OCI-LY3 (cell line): ENCODE results near the gene DNMT3A.

Source experiments
- H2AFZ ChIP-seq: fragments of 200-600, 300-600 bp; shearing (Covaris generic); 2 replicates; pipeline ENCODE4 v1.6.0; 2014; ENCODE audit warnings: antibody characterized with exemption, low read depth, low read length
- H3K27ac ChIP-seq: fragments of 200-600, 300-600 bp; sonication (generic); 2 replicates; pipeline ENCODE4 v1.5.1; 2014; ENCODE audit warnings: mild to moderate bottlenecking, low read length, moderate library complexity, mixed read lengths
- H3K27me3 ChIP-seq: fragments of 200-600, 300-600 bp; sonication (generic); 2 replicates; pipeline ENCODE4 v1.6.1; 2014; ENCODE audit warnings: low read depth, low read length, mixed read lengths
- H3K36me3 ChIP-seq: fragments of 200-600, 300-600 bp; sonication (generic); replicated peaks from 2 replicates; pipeline ENCODE3; 2014; ENCODE audit warnings: low read depth, low read length, mixed read lengths
- H3K4me1 ChIP-seq: fragments of 300-600, 200-600 bp; sonication (generic); 2 replicates; pipeline ENCODE4 v1.6.1; 2014; ENCODE audit warnings: low read length, mixed read lengths
- H3K4me2 ChIP-seq: fragments of 200-600, 300-600 bp; sonication (generic); 2 replicates; pipeline ENCODE4 v1.6.1; 2014; ENCODE audit warnings: low read length, mixed read lengths
- H3K4me3 ChIP-seq: fragments of 300-600, 200-600 bp; sonication (generic); 2 replicates; pipeline ENCODE4 v1.5.1; 2014; ENCODE audit warnings: antibody characterized with exemption, mild to moderate bottlenecking, low read length, moderate library complexity
- H3K79me2 ChIP-seq: fragments of 300-600, 200-600 bp; shearing (Covaris generic); 2 replicates; pipeline ENCODE4 v1.6.1; 2014; ENCODE audit warnings: mild to moderate bottlenecking, low read length, mixed read lengths
- H3K9ac ChIP-seq: fragments of 300-600, 200-600 bp; shearing (Covaris generic); 2 replicates; pipeline ENCODE4 v1.6.0; 2014; ENCODE audit warnings: mild to moderate bottlenecking, low read length, moderate library complexity
- H3K9me3 ChIP-seq: fragments of 200-600, 300-600 bp; shearing (Covaris generic); 2 replicates; pipeline ENCODE4 v1.6.1; 2014; ENCODE audit warnings: low read length, mixed read lengths; ENCODE audit not compliant: insufficient read depth
- H4K20me1 ChIP-seq: fragments of 200-600, 300-600 bp; sonication (generic); 2 replicates; pipeline ENCODE4 v1.6.1; 2016; ENCODE audit warnings: low read length, mixed read lengths; ENCODE audit not compliant: insufficient read depth
- EZH2phosphoT487 ChIP-seq: fragments of 200-600 bp; shearing (Covaris generic); IDR thresholded peaks from 2 replicates; pipeline ENCODE4 v1.6.1; 2018; ENCODE audit warnings: antibody characterized with exemption, mixed run types, low read depth
- TF ChIP-seq, protein P1 (sequence below): fragments of 200-600, 300-600 bp; sonication (generic); IDR thresholded peaks from 2 replicates; pipeline ENCODE4 v1.5.1; 2014; ENCODE audit warnings: antibody characterized with exemption, low read length, low read depth

The DNMT3A gene

DNA sequence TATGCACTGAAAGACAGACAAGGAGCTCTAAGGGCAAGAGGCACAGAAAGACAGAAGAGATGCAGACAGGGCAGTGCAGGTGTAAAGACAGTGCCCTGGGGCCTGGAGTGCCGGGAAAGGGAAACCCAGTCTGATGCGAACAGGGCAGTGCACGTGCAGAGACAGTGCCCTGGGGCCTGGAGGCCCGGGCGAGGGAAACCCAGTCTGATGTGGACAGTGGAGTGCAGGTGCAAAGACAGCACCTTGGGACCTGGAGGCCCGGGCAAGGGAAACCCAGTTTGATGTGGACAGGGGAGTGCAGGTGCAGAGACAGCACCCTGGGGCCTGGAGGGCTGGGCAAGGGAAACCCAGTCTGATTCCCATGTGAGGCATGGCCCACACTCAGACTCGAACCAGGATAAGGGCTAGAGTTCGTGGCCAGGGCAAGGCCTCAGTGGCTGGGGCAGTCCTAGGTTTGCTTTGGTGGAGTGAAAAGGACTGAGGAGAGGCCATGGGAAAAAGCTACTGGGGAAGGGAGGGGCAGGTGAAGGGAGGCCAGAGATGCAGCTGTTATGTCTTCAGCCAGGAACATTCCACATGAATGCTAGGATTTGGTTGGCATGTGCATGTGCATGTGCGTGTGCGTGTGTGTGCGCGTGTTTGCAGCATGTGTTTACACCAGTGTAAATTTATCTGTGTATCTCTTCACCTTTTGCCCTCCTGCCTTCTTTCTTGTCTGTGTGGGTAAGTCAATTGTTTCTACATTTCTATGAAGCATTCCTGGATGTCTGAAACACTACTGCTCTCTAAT is 39.1 kb upstream of the DNMT3A start:
- H3K4me3 ChIP-seq, result no peak overlapping the region
- H3K36me3 ChIP-seq, result no peaks in the 10 kb centered on the region
- H3K9ac ChIP-seq, result no peak overlapping the region
- H3K27ac ChIP-seq, result no peak overlapping the region
- H3K4me2 ChIP-seq, result no peak overlapping the region
- no peak for TF ChIP-seq EZH2phosphoT487
- TF ChIP-seq, protein P1, sequence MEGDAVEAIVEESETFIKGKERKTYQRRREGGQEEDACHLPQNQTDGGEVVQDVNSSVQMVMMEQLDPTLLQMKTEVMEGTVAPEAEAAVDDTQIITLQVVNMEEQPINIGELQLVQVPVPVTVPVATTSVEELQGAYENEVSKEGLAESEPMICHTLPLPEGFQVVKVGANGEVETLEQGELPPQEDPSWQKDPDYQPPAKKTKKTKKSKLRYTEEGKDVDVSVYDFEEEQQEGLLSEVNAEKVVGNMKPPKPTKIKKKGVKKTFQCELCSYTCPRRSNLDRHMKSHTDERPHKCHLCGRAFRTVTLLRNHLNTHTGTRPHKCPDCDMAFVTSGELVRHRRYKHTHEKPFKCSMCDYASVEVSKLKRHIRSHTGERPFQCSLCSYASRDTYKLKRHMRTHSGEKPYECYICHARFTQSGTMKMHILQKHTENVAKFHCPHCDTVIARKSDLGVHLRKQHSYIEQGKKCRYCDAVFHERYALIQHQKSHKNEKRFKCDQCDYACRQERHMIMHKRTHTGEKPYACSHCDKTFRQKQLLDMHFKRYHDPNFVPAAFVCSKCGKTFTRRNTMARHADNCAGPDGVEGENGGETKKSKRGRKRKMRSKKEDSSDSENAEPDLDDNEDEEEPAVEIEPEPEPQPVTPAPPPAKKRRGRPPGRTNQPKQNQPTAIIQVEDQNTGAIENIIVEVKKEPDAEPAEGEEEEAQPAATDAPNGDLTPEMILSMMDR, result no peak
- H3K79me2 ChIP-seq, result no peaks in the 10 kb centered on the region
- H3K9me3 ChIP-seq, result no peaks in the 10 kb centered on the region
- H3K4me1 ChIP-seq, result peaks cover 31% of the 10 kb centered on the region
- H2AFZ ChIP-seq, result no peak overlapping the region
- no peaks in the 10 kb centered on the region for H3K27me3 ChIP-seq
- H4K20me1 ChIP-seq, result no peaks in the 10 kb centered on the region

DNA sequence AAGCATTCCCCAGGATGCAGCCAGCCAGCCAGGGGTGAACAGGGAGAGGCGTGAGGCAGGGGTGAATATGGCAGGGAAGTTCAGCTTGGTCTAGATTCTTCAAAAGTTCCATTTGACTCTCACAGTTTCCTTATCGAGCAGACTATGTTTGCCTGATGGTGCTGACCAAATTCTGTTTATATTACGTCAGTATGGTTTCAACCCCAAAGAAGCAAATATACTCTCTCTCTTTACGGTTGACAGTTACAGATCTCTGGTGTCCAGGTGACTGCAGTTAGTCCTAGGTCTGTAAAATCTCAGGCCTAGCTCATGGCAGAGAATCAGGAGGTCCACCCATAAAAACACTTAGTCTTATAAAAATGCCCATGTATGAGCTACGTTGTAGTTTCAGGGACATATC is 38.3 kb upstream of the DNMT3A start:
- H3K4me3 ChIP-seq, result no peak overlapping the region
- no peak overlapping the region for H3K4me2 ChIP-seq
- TF ChIP-seq, protein P1, result no peak
- TF ChIP-seq EZH2phosphoT487, result no peak
- H3K36me3 ChIP-seq, result no peaks in the 10 kb centered on the region
- no peaks in the 10 kb centered on the region for H3K9me3 ChIP-seq
- H2AFZ ChIP-seq, result no peak overlapping the region
- no peak overlapping the region for H3K27ac ChIP-seq
- H3K9ac ChIP-seq, result no peak overlapping the region
- no peaks in the 10 kb centered on the region for H4K20me1 ChIP-seq
- H3K79me2 ChIP-seq, result no peaks in the 10 kb centered on the region
- no peaks in the 10 kb centered on the region for H3K27me3 ChIP-seq
- peaks cover 31% of the 10 kb centered on the region for H3K4me1 ChIP-seq

DNA sequence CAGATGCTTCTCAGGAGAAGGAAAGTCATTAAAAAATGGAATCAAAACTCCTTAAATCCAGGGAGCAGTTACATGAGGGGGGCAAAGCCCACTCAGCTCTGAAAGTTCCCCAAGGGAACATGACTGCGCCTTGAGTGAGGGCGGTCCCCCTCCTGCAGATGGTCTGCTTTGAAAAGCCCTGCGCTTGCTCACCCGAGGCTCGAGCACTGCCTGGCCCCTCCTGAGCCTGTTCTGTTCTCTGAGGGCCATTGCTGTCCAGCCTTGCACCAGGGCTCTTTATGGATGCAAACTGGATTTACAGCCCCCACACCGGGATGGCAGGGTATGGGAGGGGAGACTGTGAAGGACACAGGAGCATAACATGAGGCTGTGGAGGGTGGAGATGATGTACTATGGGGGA is 37.8 kb upstream of the DNMT3A start:
- no peak overlapping the region for H2AFZ ChIP-seq
- no peak overlapping the region for H3K9ac ChIP-seq

DNA sequence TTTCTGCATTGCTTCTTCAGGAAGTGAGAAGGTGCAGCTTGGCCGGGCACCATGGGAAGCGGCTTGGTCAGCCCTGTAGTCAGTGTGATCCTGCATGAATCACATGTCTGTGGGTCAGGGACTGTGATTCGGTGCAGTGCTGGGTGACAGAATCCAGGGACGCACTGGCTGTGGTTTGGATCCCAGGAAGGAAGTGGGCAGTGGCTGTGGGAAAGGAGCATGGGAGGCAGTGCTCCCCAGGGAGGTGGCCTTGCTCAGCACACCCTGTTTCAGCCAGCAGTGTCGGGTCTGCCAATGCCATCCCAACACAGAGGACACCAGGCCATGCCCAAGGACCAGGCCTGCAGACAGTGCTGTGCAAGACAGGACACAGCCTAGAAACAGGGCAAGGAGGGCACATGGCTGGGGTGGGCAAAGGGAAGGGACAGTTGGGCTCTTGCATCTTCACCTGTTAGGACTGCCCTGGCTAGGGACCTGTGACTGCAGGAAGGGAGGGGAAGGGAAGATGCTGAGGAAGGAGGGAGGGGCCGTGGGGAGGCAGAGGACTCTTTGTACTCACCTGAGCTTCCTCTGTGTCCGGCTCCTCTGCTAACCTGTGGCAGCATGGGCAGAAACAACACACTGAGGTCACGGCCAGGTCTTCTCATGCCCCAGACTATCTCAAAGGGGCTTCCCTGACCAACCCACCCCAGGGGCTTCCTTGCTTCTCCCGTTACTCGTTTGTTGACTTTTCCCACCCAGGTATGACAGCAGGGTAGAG is 37.2 kb upstream of the DNMT3A start:
- peaks cover 31% of the 10 kb centered on the region for H3K4me1 ChIP-seq
- TF ChIP-seq EZH2phosphoT487, result no peak
- TF ChIP-seq, protein P1, result no peak
- no peak overlapping the region for H2AFZ ChIP-seq
- no peaks in the 10 kb centered on the region for H3K27me3 ChIP-seq
- H3K4me2 ChIP-seq, result no peak overlapping the region
- no peaks in the 10 kb centered on the region for H3K36me3 ChIP-seq
- no peak overlapping the region for H3K9ac ChIP-seq
- H4K20me1 ChIP-seq, result no peaks in the 10 kb centered on the region
- no peaks in the 10 kb centered on the region for H3K79me2 ChIP-seq
- H3K9me3 ChIP-seq, result no peaks in the 10 kb centered on the region
- no peak overlapping the region for H3K27ac ChIP-seq
- H3K4me3 ChIP-seq, result no peak overlapping the region

More for the DNA sequence above, 37.8 kb upstream of the DNMT3A start:
- Histone ChIP-seq H3K9me3 (no peaks in the 10 kb centered on the region), H3K4me2 (no peak overlapping the region), H3K79me2 (no peaks in the 10 kb centered on the region), H3K27me3 (no peaks in the 10 kb centered on the region), H3K4me3 (no peak overlapping the region), H4K20me1 (no peaks in the 10 kb centered on the region), H3K36me3 (no peaks in the 10 kb centered on the region), H3K4me1 (peaks cover 31% of the 10 kb centered on the region), H3K27ac (no peak overlapping the region)
- no peak for TF ChIP-seq EZH2phosphoT487
- TF ChIP-seq, protein P1, result no peak
